Measurements from ENCODE around the gene DNAJC30.

- no peak for TF ChIP-seq TAF1 (IDR thresholded peaks at IDR 0.05; ENCODE audit: low read depth)
- TF ChIP-seq SMC3 (conservative IDR thresholded peaks at IDR 0.05; ENCODE audit: poor library complexity): no peak
- TF ChIP-seq POLR2AphosphoS5 (IDR thresholded peaks at IDR 0.05): no peak
- TF ChIP-seq RAD21 (conservative IDR thresholded peaks at IDR 0.05): no peak
- TF ChIP-seq EZH2 (IDR thresholded peaks at IDR 0.05; ENCODE audit: borderline replicate concordance, insufficient read depth, low read length, poor library complexity, severe bottlenecking): no peak
- TF ChIP-seq, protein P1, sequence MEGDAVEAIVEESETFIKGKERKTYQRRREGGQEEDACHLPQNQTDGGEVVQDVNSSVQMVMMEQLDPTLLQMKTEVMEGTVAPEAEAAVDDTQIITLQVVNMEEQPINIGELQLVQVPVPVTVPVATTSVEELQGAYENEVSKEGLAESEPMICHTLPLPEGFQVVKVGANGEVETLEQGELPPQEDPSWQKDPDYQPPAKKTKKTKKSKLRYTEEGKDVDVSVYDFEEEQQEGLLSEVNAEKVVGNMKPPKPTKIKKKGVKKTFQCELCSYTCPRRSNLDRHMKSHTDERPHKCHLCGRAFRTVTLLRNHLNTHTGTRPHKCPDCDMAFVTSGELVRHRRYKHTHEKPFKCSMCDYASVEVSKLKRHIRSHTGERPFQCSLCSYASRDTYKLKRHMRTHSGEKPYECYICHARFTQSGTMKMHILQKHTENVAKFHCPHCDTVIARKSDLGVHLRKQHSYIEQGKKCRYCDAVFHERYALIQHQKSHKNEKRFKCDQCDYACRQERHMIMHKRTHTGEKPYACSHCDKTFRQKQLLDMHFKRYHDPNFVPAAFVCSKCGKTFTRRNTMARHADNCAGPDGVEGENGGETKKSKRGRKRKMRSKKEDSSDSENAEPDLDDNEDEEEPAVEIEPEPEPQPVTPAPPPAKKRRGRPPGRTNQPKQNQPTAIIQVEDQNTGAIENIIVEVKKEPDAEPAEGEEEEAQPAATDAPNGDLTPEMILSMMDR (IDR thresholded peaks at IDR 0.05; ENCODE audit: poor library complexity, severe bottlenecking): no peak
Observed at GRCh38 chr7:73631558-73631957, 51.7 kb downstream of the DNAJC30 start.
